Spleen (tissue), 11 donors: ENCODE data around the gene GRIA1. TPM values are rescaled to one million over a fixed set of nuclear protein-coding genes. Genes with fewer than 3 reads are reported as not detected.
A peak's percentile ranks its signal among the peaks of the same experiment; 100 is the strongest.

Experiments used
- DNase-seq: peaks from one replicate; pipeline ENCODE4 v3.0.0-alpha.2; 2020
- H3K27ac ChIP-seq, 8 donors: fragments of 200-600 bp; sonication (generic) in 7 of 8; 1 replicate in 4 of 8; 2 replicates in 4 of 8; pipeline versions ENCODE4 v1.5.0 to v1.8.0; 2016 to 2021; ENCODE audit warnings: inconsistent platforms in 4 of 8, mild to moderate bottlenecking in 4 of 8, moderate library complexity in 1 of 8
- H3K27me3 ChIP-seq, 7 donors: fragments of 200-600 bp; sonication (generic) in 6 of 7; replicated peaks in 1 of 7; 1 replicate in 4 of 7; 2 replicates in 3 of 7; pipeline versions ENCODE4 v1.5.0 to v1.8.0; 2016 to 2021; ENCODE audit warnings: inconsistent platforms in 3 of 7, mild to moderate bottlenecking in 1 of 7
- H3K36me3 ChIP-seq, 6 donors: fragments of 200-600 bp; sonication (generic) in 5 of 6; 1 replicate in 4 of 6; 2 replicates in 2 of 6; pipeline versions ENCODE4 v1.5.0 to v1.8.0; 2016 to 2021; ENCODE audit warnings: inconsistent platforms in 2 of 6
- H3K4me1 ChIP-seq, 6 donors: fragments of 200-600 bp; sonication (generic) in 5 of 6; 1 replicate in 3 of 6; 2 replicates in 3 of 6; pipeline versions ENCODE4 v1.5.0 to v1.8.0; 2016 to 2021; ENCODE audit warnings: inconsistent platforms in 3 of 6
- H3K4me3 ChIP-seq, 8 donors: fragments of 200-600 bp; sonication (generic) in 7 of 8; 1 replicate in 4 of 8; 2 replicates in 4 of 8; pipeline versions ENCODE4 v1.5.0 to v1.8.0; 2016 to 2021; ENCODE audit warnings: inconsistent platforms in 4 of 8, mild to moderate bottlenecking in 4 of 8, moderate library complexity in 2 of 8
- H3K9me3 ChIP-seq, 8 donors: fragments of 200-600 bp; sonication (generic) in 7 of 8; 1 replicate in 4 of 8; 2 replicates in 4 of 8; pipeline versions ENCODE4 v1.5.0 to v1.8.0; 2016 to 2021; ENCODE audit warnings: inconsistent platforms in 4 of 8
- POLR2A ChIP-seq, 3 donors: fragments of 450-650 bp; IDR thresholded peaks; one replicate each; pipeline ENCODE4 v1.5.1; 2017; ENCODE audit warnings: antibody characterized with exemption in 3 of 3, mild to moderate bottlenecking in 1 of 3
- POLR2AphosphoS5 ChIP-seq, 3 donors: sonication (generic); formaldehyde crosslinking; IDR thresholded peaks; one replicate each; pipeline ENCODE4 v1.5.1; 2017; ENCODE audit warnings: antibody characterized with exemption in 3 of 3
- WGBS, 5 donors: extraction: QIAGEN DNeasy Blood & Tissue Kit in 3 of 5; methylation state at CpG; one replicate each; pipeline versions ENCODE4 v1.1.5 to v1.1.7; 2013 to 2018; 5-methylcytosine and 5-hydroxymethylcytosine counted together
- intact Hi-C: fragments of 100-400 bp; cut with DNase I; formaldehyde crosslinking; loops from one replicate; pipeline ENCODE4 v1.15.0; 2023; ENCODE audit warnings: low total_unique reads
- polyA plus RNA-seq, 3 donors: library from polyadenylated mRNA; stranded (reverse); fragments of 200-250 nt; gene quantifications; one replicate each; pipeline ENCODE4 v1.2.1, GENCODE V29; 2013
- total RNA-seq, 7 donors: library from RNA; depleted of rRNA in 3 of 7; stranded (reverse); fragments of >200 nt in 3 of 7; fragmentation: NEBNext Ultra II Directional in 4 of 7; extraction: Animal tissue kit (Norgen Biotek cat#: 25700) in 4 of 7; gene quantifications; one replicate each; pipeline versions ENCODE4 v1.1.0 to v1.2.1, GENCODE V29; 2016 to 2021
- TF ChIP-seq, protein P1 (sequence below), 11 experiments: fragments of 200-600 bp in 7 of 11; fragments of 450-650 bp in 4 of 11; sonication (generic) in 4 of 11; IDR thresholded peaks in 8 of 11; conservative IDR thresholded peaks in 3 of 11; 1 replicate in 7 of 11; 2 replicates in 4 of 11; pipeline versions ENCODE4 v1.4.0 to v1.8.0; 2016 to 2021; ENCODE audit warnings: antibody characterized with exemption in 11 of 11, inconsistent platforms in 4 of 11, mild to moderate bottlenecking in 1 of 11
- donor health status: healthy with polysubstance abuse.
- donor health status: DM: no; HTN: no; CAD: no; lungs with moderate emphysema.
- donor health status: DM: no; HTN: no; CAD: no.
- donor health status: Bipolar disorder and iron deficiency.
- donor health status: healthy.
- donor health status: DM: no; HTN: no; CAD: no.
- donor health status: DM: yes; HTN: yes; CAD: no.

GRIA1 gene
- total and polyA plus RNA-seq, 10 donors, result 0.02 to 0.19 (median 0.09) TPM; not detected in 6

DNA sequence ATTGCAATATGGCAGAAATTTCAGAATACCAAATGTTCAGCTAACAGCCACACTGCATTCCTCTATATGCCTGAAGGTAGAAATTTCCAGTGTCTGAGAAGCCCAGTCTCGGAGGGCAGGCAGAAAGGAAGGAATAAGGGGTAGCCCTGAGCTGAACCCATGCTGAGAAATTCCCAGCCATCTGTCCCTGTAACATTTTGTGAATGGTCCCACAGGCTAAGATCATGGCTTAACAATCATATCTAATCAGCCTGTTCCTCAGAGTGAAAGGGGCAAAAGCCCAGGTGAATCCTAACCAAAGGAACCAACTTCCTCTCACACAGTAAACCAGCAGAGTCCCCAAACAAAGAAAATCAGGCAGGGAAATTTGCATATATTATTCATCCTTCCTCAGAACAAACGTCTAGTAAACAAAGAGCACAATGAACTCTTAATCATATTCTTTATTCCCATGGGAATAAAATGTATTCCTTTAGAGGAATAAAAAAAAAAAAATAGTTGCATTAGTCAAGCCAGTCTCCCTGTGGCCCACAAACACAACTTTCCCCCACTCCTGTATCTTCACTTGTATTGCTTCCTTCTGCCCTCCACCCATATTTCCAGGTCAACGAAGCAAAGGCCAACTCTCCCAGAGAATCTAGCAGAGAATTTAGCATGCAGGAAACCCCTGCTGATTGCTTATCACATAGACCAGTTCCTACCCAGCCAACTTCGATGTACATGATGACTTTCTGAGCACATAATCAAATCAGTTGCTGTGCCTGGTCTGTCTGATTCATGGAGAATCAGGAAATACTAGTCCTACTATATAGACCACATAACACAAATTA, 290.6 kb downstream of the GRIA1 start:
- Histone ChIP-seq H3K27ac (no peak overlapping the region), H3K4me1 (peaks cover 0 to 4% (median 0%) of the 10 kb centered on the region in 6 donors), H3K27me3 (peaks cover 0 to 51% (median 13%) of the 10 kb centered on the region in 7 donors), H3K36me3 (no peaks in the 10 kb centered on the region), H3K4me3 (no peak overlapping the region), H3K9me3 (no peaks in the 10 kb centered on the region)
- 21 to 34% (median 27%) methylated on average over 4 of the region's 4 CpGs for WGBS, 5 donors
- intact Hi-C loops, result no loop called here
- peak in 1 of 3 donors; percentile 39 for TF ChIP-seq POLR2AphosphoS5 (IDR thresholded peaks at IDR 0.05)
- TF ChIP-seq, protein P1, sequence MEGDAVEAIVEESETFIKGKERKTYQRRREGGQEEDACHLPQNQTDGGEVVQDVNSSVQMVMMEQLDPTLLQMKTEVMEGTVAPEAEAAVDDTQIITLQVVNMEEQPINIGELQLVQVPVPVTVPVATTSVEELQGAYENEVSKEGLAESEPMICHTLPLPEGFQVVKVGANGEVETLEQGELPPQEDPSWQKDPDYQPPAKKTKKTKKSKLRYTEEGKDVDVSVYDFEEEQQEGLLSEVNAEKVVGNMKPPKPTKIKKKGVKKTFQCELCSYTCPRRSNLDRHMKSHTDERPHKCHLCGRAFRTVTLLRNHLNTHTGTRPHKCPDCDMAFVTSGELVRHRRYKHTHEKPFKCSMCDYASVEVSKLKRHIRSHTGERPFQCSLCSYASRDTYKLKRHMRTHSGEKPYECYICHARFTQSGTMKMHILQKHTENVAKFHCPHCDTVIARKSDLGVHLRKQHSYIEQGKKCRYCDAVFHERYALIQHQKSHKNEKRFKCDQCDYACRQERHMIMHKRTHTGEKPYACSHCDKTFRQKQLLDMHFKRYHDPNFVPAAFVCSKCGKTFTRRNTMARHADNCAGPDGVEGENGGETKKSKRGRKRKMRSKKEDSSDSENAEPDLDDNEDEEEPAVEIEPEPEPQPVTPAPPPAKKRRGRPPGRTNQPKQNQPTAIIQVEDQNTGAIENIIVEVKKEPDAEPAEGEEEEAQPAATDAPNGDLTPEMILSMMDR (IDR thresholded peaks at IDR 0.05 in 8 of 11, conservative IDR thresholded peaks at IDR 0.05 in 3 of 11), result no peak
- no peak for DNase-seq

GRCh38 chr5:153782589-153783361, 292.3 kb downstream of the GRIA1 start:
- H3K4me3 ChIP-seq, result no peak overlapping the region
- H3K4me1 ChIP-seq, result peaks cover 0 to 4% (median 0%) of the 10 kb centered on the region in 6 donors
- TF ChIP-seq, protein P1 (IDR thresholded peaks at IDR 0.05 in 8 of 11, conservative IDR thresholded peaks at IDR 0.05 in 3 of 11), result no peak
- TF ChIP-seq POLR2A (IDR thresholded peaks at IDR 0.05) (no peak), POLR2AphosphoS5 (IDR thresholded peaks at IDR 0.05) (no peak)
- no peak overlapping the region for H3K27ac ChIP-seq
- H3K36me3 ChIP-seq, result no peaks in the 10 kb centered on the region
- intact Hi-C loops, result no loop called here
- no peak for DNase-seq
- WGBS, 5 donors, result 71 to 84% (median 78%) methylated on average over 6 of the region's 6 CpGs
- H3K9me3 ChIP-seq, result no peaks in the 10 kb centered on the region
- peaks cover 0 to 51% (median 12%) of the 10 kb centered on the region in 7 donors for H3K27me3 ChIP-seq

DNA sequence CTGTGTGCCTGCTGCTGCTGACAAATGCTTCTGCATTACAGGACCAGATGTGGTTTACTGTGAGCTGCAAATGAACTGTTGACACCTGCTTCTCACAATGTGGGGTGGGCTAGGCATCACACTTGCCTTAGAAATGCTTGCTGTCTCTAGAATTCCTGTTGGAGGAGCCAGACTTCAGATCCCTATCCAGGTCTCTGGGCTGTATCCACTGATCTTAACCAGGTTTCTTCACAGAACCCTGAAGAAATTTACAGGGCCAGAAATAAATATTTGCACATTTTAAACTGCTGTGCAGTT, 292.8 kb downstream of the GRIA1 start:
- Histone ChIP-seq H3K9me3 (no peaks in the 10 kb centered on the region), H3K36me3 (no peaks in the 10 kb centered on the region), H3K27ac (no peak overlapping the region), H3K4me3 (no peak overlapping the region), H3K27me3 (peaks cover 0 to 51% (median 12%) of the 10 kb centered on the region in 7 donors), H3K4me1 (peaks cover 0 to 4% (median 0%) of the 10 kb centered on the region in 6 donors)
- DNase-seq, result no peak
- intact Hi-C loops, result no loop called here
- TF ChIP-seq, protein P1 (IDR thresholded peaks at IDR 0.05 in 8 of 11, conservative IDR thresholded peaks at IDR 0.05 in 3 of 11), result no peak
- no peak for TF ChIP-seq POLR2AphosphoS5 (IDR thresholded peaks at IDR 0.05)

DNA sequence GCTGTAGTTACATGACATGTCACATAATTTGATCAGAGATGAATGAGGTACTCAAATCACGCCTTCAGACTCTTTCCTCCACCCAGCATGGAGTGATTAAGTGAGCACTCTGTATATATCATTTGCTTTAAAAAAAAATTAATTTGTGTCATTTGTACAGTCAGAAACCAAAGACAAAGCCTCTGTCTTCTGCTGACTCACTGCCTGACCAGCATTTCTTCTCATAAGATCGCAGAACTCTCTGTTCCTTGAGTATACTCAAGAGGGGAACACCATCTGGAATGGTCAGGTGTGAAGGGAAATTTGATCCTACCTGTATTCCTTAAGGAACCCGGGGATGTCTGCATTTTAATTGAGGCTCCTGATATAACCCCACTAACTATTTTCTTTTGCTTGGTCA, 293.8 kb downstream of the GRIA1 start:
- DNase-seq, result no peak
- H3K9me3 ChIP-seq, result no peaks in the 10 kb centered on the region
- H3K36me3 ChIP-seq, result no peaks in the 10 kb centered on the region
- WGBS, 5 donors, result 69 to 79% (median 78%) methylated on average over 3 of the region's 3 CpGs
- intact Hi-C loops, result no loop called here
- H3K27me3 ChIP-seq, result peaks cover 0 to 50% (median 12%) of the 10 kb centered on the region in 7 donors
- no peak overlapping the region for H3K27ac ChIP-seq
- TF ChIP-seq, protein P1 (IDR thresholded peaks at IDR 0.05 in 8 of 11, conservative IDR thresholded peaks at IDR 0.05 in 3 of 11), result no peak
- TF ChIP-seq POLR2AphosphoS5 (IDR thresholded peaks at IDR 0.05) (no peak), POLR2A (IDR thresholded peaks at IDR 0.05) (no peak)
- H3K4me3 ChIP-seq, result no peak overlapping the region
- peaks cover 0 to 4% (median 0%) of the 10 kb centered on the region in 6 donors for H3K4me1 ChIP-seq
